GM12878 (cell line): ENCODE data around the gene SLC24A4. TPM values are rescaled to one million over a fixed set of nuclear protein-coding genes. Genes with fewer than 3 reads are reported as not detected.
"Not testable (repeated sequence)": the region's sequence is repeated elsewhere in the genome, so short reads cannot be mapped to it uniquely, and the experiment has no call there.

Experiments
- ATAC-seq: fragments of 200-7000 bp; cut with Tn5 transposase; 3 replicates; pipeline ENCODE4 v1.9.1; 2020; ENCODE audit warnings: mild to moderate bottlenecking, moderate library complexity
- BruUV-seq: library from RNA; stranded (reverse); fragments of 400-500 nt; replicated peaks from 2 replicates; lab custom pipeline; 2021; lab: Mats Ljungman, UMichigan
- CTCF ChIA-PET: fragments of 300-600 bp; sonication (Branson Sonifier 250); formaldehyde crosslinking; extraction: SDS; loops from one replicate; lab custom pipeline; 2021; ENCODE audit warnings: inconsistent platforms; lab: Yijun Ruan, JAX
- POLR2A ChIA-PET: fragments of 350-600 bp; formaldehyde crosslinking; extraction: SDS; loops from one replicate; lab custom pipeline; 2021; ENCODE audit warnings: inconsistent platforms; lab: Charles Lee
- RAD21 ChIA-PET: fragments of 300-600 bp; sonication (Branson Sonifier 250); formaldehyde crosslinking; loops from one replicate; lab custom pipeline; 2023; ENCODE audit warnings: antibody characterized with exemption; ENCODE audit not compliant: unreplicated experiment; lab: Charles Lee
- SMC1A ChIA-PET: fragments of 300-600 bp; sonication (Branson Sonifier 250); formaldehyde crosslinking; loops from one replicate; lab custom pipeline; 2023; ENCODE audit not compliant: unreplicated experiment, uncharacterized antibody; lab: Charles Lee
- DNase-seq: peaks from one replicate; pipeline ENCODE4 v3.0.0-alpha.2; 2011; ENCODE audit warnings: low read depth, low spot score
- FAIRE-seq: peaks from 3 replicates; lab custom pipeline; 2011; peaks lifted over from hg19 to GRCh38; lab: Jason Lieb, UNC
- H2AFZ ChIP-seq: 2 replicates; pipeline ENCODE4 v1.6.0; 2011; ENCODE audit warnings: low read depth, low read length, control low read depth; ENCODE audit not compliant: control insufficient read depth
- H3K27ac ChIP-seq: 2 replicates; pipeline ENCODE4 v1.5.1; 2011; ENCODE audit warnings: control low read depth; ENCODE audit not compliant: control insufficient read depth, insufficient read depth
- H3K27me3 ChIP-seq, 2 experiments: replicated peaks in 1 of 2; 2 replicates each; pipeline versions ENCODE4 v1.6.0 to v1.6.1; 2011; ENCODE audit warnings: low read length in 1 of 2; ENCODE audit not compliant: control insufficient read depth in 2 of 2, insufficient read depth in 2 of 2
- H3K36me3 ChIP-seq, 2 experiments: 2 replicates each; pipeline ENCODE4 v1.5.1; 2011; ENCODE audit warnings: low read length in 1 of 2; ENCODE audit not compliant: control insufficient read depth in 2 of 2, insufficient read depth in 2 of 2
- H3K4me1 ChIP-seq: 2 replicates; pipeline ENCODE4 v1.6.1; 2011; ENCODE audit warnings: mild to moderate bottlenecking, low read length, moderate library complexity, mixed read lengths; ENCODE audit not compliant: control insufficient read depth, insufficient read depth
- H3K4me2 ChIP-seq: 2 replicates; pipeline ENCODE4 v1.6.0; 2011; ENCODE audit warnings: control low read depth; ENCODE audit not compliant: control insufficient read depth, insufficient read depth
- H3K4me3 ChIP-seq: fragments of 200-600 bp; sonication (generic); 2 replicates; pipeline ENCODE4 v1.5.1; 2016
- H3K79me2 ChIP-seq: 2 replicates; pipeline ENCODE4 v1.6.0; 2011; ENCODE audit warnings: low read length; ENCODE audit not compliant: control insufficient read depth, insufficient read depth
- H3K9ac ChIP-seq: 2 replicates; pipeline ENCODE4 v1.8.0; 2011; ENCODE audit warnings: low read length, control low read depth, mixed read lengths; ENCODE audit not compliant: control insufficient read depth, insufficient read depth
- H3K9me3 ChIP-seq: replicated peaks from 3 replicates; pipeline ENCODE4 v1.5.1; 2011; ENCODE audit warnings: mild to moderate bottlenecking, low read length; ENCODE audit not compliant: control insufficient read depth, insufficient read depth
- H4K20me1 ChIP-seq: 2 replicates; pipeline ENCODE4 v1.6.0; 2011; ENCODE audit not compliant: control insufficient read depth, insufficient read depth
- BCL3 ChIP-seq: IDR thresholded peaks from 2 replicates; pipeline ENCODE4 v1.6.1; 2011; ENCODE audit warnings: borderline replicate concordance, low read depth, mild to moderate bottlenecking, moderate library complexity, low read length; ENCODE audit not compliant: insufficient read depth, poor library complexity, severe bottlenecking
- EGR1 ChIP-seq, 2 experiments: IDR thresholded peaks; 1 replicate in 1 of 2; 2 replicates in 1 of 2; pipeline ENCODE4 v1.6.1; 2011 to 2012; ENCODE audit warnings: low read depth in 2 of 2, low read length in 2 of 2, borderline replicate concordance in 1 of 2, mild to moderate bottlenecking in 1 of 2, moderate library complexity in 1 of 2
- FOXK2 ChIP-seq: fragments of 450-650 bp; IDR thresholded peaks from 2 replicates; pipeline ENCODE4 v1.6.1; 2017; ENCODE audit warnings: mild to moderate bottlenecking, moderate library complexity
- HSF1 ChIP-seq: fragments of 150-350 bp; IDR thresholded peaks from 2 replicates; pipeline ENCODE4 v1.6.1; 2014; ENCODE audit warnings: mild to moderate bottlenecking, low read depth, low read length
- TCF3 ChIP-seq: IDR thresholded peaks from 2 replicates; pipeline ENCODE4 v1.6.1; 2012; ENCODE audit warnings: low read depth, mild to moderate bottlenecking, low read length, borderline replicate concordance; ENCODE audit not compliant: insufficient read depth
- ZBTB11 ChIP-seq: fragments of 450-650 bp; formaldehyde crosslinking; IDR thresholded peaks from 2 replicates; pipeline ENCODE4 v1.5.0; 2022; ENCODE audit warnings: mild to moderate bottlenecking, missing genetic modification characterization
- WGBS: methylation state at CpG from one replicate; pipeline ENCODE4 v1.1.6; 2016; ENCODE audit warnings: low lambda C conversion rate; ENCODE audit not compliant: insufficient replicate concordance, insufficient coverage; ENCODE audit errors: missing lambda C conversion rate; 5-methylcytosine and 5-hydroxymethylcytosine counted together
- in situ Hi-C: fragments of 300-500 bp; cut with MboI; formaldehyde crosslinking; loops from 9 replicates; pipeline ENCODE4 v1.14.3; 2018; ENCODE audit warnings: mixed read lengths
- intact Hi-C: fragments of 100-400 bp; cut with micrococcal nuclease; formaldehyde crosslinking; loops from one replicate; pipeline ENCODE4 v1.14.2; 2022; ENCODE audit not compliant: unreplicated experiment
- polyA plus RNA-seq, 11 experiments: library from polyadenylated mRNA; depleted of rRNA in 4 of 11; unstranded in 6 of 11; stranded (reverse) in 5 of 11; fragments of >200 nt; fragmentation: Nextera tagmentation in 4 of 11; fragmentation: Illumina TruSeq in 1 of 11; extraction: Ambion mirVana in 4 of 11; extraction: Trizol in 1 of 11; gene quantifications; 1 replicate in 1 of 11; 2 replicates in 10 of 11; pipeline versions ENCODE4 v1.2.1 to v1.2.3, GENCODE V29; 2011 to 2016; ENCODE audit warnings: inconsistent platforms in 2 of 11, missing spikeins in 2 of 11, low read depth in 1 of 11
- total RNA-seq, 4 experiments: library from RNA; depleted of rRNA in 3 of 4; stranded (reverse); fragments of >200 nt in 3 of 4; fragmentation: Illumina TruSeq in 1 of 4; extraction: Trizol in 1 of 4; gene quantifications; 2 replicates each; pipeline versions ENCODE4 v1.2.1 to v1.2.3, GENCODE V29; 2013 to 2021

SLC24A4 gene
- total and polyA plus RNA-seq, 10 of the 15 experiments (the other 5 are each of a cell fraction or from before 2014, with no cell fraction given), result under 0.01 to 0.46 (median 0.04) TPM; not detected in 5

GRCh38 chr14:92534932-92535643 is 212.1 kb downstream of the SLC24A4 start (continued):
- TF ChIP-seq ZBTB11 (CRISPR knock-in tag) (no peak), FOXK2 (no peak), HSF1 (no peak), BCL3 (no peak), EGR1 (IDR thresholded peaks at IDR 0.05; ENCODE audit: borderline replicate concordance in 1 of 2, low read depth in 2 of 2, low read length in 2 of 2) (no peak), TCF3 (no peak)

- intact Hi-C loops, CTCF ChIA-PET, BruUV-seq: not testable (repeated sequence)
These were observed 213.3 kb downstream of the SLC24A4 start for GRCh38 chr14:92536231-92536630.

More at GRCh38 chr14:92536231-92536630, 213.3 kb downstream of the SLC24A4 start:
- H3K4me3 ChIP-seq, H3K9ac ChIP-seq, in situ Hi-C loops, H3K27ac ChIP-seq, H2AFZ ChIP-seq, ATAC-seq, RAD21 ChIA-PET, H3K79me2 ChIP-seq, H3K27me3 ChIP-seq, H3K36me3 ChIP-seq, H4K20me1 ChIP-seq, FAIRE-seq, H3K4me2 ChIP-seq, H3K9me3 ChIP-seq, DNase-seq: not testable (repeated sequence)
- WGBS, result 85% methylated on average over 8 of the region's 8 CpGs
- peaks cover 32% of the 10 kb centered on the region for H3K4me1 ChIP-seq
- SMC1A ChIA-PET, result interaction anchor here (1.2 kb wide), 1 partner anchor 13 kb away, joined by 4 read pairs; no protein-coding TSS in a partner anchor
- POLR2A ChIA-PET, result interaction anchor here (0.8 kb wide), 1 partner anchor 8 kb away, joined by 3 read pairs; no protein-coding TSS in a partner anchor
